ENCODE data around the gene CFAP299. TPM values are rescaled to one million over a fixed set of nuclear protein-coding genes. Genes with fewer than 3 reads are reported as not detected.
"Not testable (repeated sequence)": the region's sequence is repeated elsewhere in the genome, so short reads cannot be mapped to it uniquely, and the experiment has no call there.

The CFAP299 gene
- total RNA-seq, 1 donor from 2014 or later, result not detected

DNA sequence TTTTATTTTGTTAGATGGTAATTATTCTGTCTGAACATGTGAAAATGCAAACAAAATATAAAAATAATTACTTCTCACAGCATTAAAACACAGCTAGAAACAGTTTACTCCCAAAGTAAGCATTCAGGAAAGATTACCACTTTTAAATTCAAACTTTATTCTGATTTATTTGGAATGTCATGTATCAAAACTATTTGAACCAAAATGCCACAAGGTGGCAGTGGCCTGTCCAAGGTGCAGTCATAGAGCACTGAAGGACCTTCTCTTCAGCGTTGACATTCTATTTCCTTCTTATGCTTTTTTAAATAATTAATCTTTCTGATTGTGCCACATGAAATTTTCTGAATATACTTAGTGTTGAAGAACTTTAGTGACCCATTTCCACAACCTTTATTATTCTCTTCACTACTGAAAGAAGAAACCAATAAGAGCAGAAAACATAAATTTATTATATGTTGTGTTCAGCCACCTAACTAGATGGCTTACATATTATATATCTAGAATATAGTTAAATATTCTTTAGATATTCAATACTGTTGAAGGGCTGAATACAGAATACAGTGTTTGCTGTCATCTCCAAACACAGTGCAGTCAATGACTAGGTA is 283.6 kb downstream of the CFAP299 start:
- TF ChIP-seq, protein P1, sequence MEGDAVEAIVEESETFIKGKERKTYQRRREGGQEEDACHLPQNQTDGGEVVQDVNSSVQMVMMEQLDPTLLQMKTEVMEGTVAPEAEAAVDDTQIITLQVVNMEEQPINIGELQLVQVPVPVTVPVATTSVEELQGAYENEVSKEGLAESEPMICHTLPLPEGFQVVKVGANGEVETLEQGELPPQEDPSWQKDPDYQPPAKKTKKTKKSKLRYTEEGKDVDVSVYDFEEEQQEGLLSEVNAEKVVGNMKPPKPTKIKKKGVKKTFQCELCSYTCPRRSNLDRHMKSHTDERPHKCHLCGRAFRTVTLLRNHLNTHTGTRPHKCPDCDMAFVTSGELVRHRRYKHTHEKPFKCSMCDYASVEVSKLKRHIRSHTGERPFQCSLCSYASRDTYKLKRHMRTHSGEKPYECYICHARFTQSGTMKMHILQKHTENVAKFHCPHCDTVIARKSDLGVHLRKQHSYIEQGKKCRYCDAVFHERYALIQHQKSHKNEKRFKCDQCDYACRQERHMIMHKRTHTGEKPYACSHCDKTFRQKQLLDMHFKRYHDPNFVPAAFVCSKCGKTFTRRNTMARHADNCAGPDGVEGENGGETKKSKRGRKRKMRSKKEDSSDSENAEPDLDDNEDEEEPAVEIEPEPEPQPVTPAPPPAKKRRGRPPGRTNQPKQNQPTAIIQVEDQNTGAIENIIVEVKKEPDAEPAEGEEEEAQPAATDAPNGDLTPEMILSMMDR (IDR thresholded peaks at IDR 0.05; ENCODE audit: borderline replicate concordance), result no peak
- intact Hi-C loops (cut with micrococcal nuclease), result no loop called here

DNA sequence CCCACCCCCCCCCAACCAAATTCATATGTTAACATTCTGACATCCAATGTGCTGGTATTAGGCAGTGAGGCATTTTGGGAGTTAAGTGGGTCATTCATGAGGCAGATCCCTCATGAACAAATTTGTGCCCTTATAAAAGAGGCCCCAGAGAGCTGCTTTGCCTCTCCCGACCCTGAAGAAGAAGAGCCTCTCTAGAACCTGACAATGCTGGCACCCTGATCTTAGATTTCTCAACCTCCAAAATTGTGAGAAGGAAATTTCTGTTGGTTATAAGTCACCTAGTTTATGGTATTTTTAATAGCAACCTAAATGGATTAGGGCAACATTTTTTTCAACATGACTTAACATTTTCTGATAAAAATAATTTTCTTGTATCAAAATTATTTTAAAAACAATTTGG is 296.3 kb downstream of the CFAP299 start:
- Histone ChIP-seq H3K36me3 (no peaks in the 10 kb centered on the region), H3K4me3 (no peak overlapping the region), H3K4me1 (no peaks in the 10 kb centered on the region), H3K27me3 (ENCODE audit: low read depth) (no peaks in the 10 kb centered on the region), H3K27ac (replicated peaks) (no peak overlapping the region), H3K9me3 (replicated peaks) (peaks cover 25% of the 10 kb centered on the region)
- DNase-seq, result no peak
- TF ChIP-seq, protein P1 (IDR thresholded peaks at IDR 0.05; ENCODE audit: borderline replicate concordance), result no peak
- intact Hi-C loops (cut with micrococcal nuclease), result no loop called here

More for the DNA sequence above, 283.6 kb downstream of the CFAP299 start:
- Histone ChIP-seq H3K4me1 (no peaks in the 10 kb centered on the region), H3K36me3 (no peaks in the 10 kb centered on the region), H3K27ac (replicated peaks) (no peak overlapping the region), H3K4me3 (no peak overlapping the region), H3K27me3 (ENCODE audit: low read depth) (no peaks in the 10 kb centered on the region), H3K9me3 (replicated peaks) (peaks cover 16% of the 10 kb centered on the region)
- DNase-seq, result no peak

DNA sequence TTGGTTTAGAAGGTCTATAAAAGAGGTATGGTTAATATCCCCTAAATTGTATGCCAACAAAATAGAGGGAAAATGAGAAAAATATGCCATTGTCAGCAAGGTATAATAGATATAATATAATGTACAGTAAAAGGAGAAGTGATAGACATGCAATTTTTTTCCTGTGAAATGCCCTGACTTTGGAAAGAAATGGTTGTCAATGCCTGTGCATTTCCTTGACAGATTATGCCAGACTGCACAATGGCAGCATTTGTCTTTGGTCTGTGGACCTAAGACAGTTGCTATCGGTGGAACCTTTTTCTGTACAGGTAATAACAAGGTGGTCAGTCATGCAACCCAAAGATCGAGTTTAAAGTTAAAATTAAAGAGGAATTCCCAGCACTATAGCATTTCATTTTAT is 301.7 kb downstream of the CFAP299 start:
- no peaks in the 10 kb centered on the region for H3K36me3 ChIP-seq
- H3K4me3 ChIP-seq, result no peak overlapping the region
- intact Hi-C loops (cut with micrococcal nuclease), result no loop called here
- no peak overlapping the region for H3K27ac ChIP-seq (replicated peaks)
- no peak for DNase-seq
- H3K27me3 ChIP-seq (ENCODE audit: low read depth), result no peaks in the 10 kb centered on the region
- H3K4me1 ChIP-seq, result no peaks in the 10 kb centered on the region
- no peaks in the 10 kb centered on the region for H3K9me3 ChIP-seq (replicated peaks)
- TF ChIP-seq, protein P1 (IDR thresholded peaks at IDR 0.05; ENCODE audit: borderline replicate concordance), result no peak

DNA sequence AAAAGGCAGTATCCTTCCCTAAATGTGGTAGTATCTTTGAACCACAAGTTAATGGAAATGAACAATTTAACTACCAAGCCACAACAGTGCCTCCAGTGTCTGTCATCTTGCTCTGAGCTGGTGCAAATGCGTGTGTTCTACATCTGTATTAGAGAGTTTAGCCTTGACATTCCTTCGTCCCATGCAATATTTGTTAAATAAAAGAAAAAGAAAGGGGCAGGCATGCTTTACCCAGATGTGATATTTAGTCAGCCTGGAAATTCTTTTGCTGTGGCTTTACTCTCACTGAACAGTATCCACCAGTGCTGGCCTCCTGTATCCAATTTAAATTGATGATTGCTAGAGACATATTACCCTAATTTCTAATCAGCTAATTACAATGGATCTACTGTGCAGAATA is 310.5 kb downstream of the CFAP299 start:
- Histone ChIP-seq H3K36me3 (no peaks in the 10 kb centered on the region), H3K27me3 (ENCODE audit: low read depth) (no peaks in the 10 kb centered on the region), H3K4me1 (no peaks in the 10 kb centered on the region), H3K27ac (replicated peaks) (no peak overlapping the region), H3K9me3 (replicated peaks) (no peaks in the 10 kb centered on the region), H3K4me3 (no peak overlapping the region)
- no peak for DNase-seq
- TF ChIP-seq, protein P1 (IDR thresholded peaks at IDR 0.05; ENCODE audit: borderline replicate concordance), result no peak
- intact Hi-C loops (cut with micrococcal nuclease), result no loop called here

DNA sequence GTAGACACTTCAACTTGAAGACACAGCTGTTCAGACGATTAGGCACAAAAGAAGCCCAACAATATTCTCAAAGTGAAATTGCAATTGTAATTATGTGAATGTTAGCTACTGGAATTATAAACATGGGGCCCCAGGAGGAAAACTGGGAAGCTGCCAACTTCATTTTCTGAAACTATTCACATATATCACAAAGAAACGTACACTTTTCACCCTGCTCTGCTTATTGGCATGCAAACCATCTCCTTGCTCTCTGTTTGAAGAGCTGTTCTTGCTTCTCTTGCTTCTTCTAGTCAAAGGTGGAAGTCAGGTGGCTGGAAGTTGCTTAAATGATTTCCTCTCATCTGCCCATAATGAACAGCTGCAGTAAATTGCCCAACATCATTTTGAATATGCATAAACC is 320.1 kb downstream of the CFAP299 start:
- Histone ChIP-seq H3K4me3 (no peak overlapping the region), H3K27ac (replicated peaks) (no peak overlapping the region), H3K36me3 (no peaks in the 10 kb centered on the region), H3K27me3 (ENCODE audit: low read depth) (no peaks in the 10 kb centered on the region), H3K9me3 (replicated peaks) (peaks cover 22% of the 10 kb centered on the region), H3K4me1 (no peaks in the 10 kb centered on the region)
- TF ChIP-seq, protein P1 (IDR thresholded peaks at IDR 0.05; ENCODE audit: borderline replicate concordance), result no peak
- intact Hi-C loops (cut with micrococcal nuclease), result no loop called here
- DNase-seq, result no peak

DNA sequence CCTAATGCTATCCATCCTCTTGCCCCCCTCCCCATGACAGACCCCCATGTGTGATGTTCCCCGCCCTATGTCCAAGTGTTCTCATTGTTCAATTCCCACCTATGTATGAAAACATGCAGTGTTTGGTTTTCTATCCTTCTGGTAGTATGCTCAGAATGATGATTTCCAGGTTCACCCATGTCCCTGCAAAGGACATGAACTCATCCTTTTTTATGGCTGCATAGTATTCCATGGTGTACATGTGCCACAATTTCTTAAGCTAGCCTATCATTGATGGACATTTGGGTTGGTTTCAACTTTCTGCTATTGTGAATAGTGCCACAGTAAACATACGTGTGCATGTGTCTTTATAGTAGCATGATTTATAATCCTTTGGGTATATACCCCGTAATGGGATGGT is 334.6 kb downstream of the CFAP299 start:
- H3K27ac ChIP-seq (replicated peaks); H3K27me3 ChIP-seq (ENCODE audit: low read depth); intact Hi-C loops (cut with micrococcal nuclease); H3K4me1 ChIP-seq; H3K36me3 ChIP-seq; H3K4me3 ChIP-seq; DNase-seq: not testable (repeated sequence)
- H3K9me3 ChIP-seq (replicated peaks), result peaks cover 18% of the 10 kb centered on the region
